Hepatocyte (in vitro differentiated cells): Measurements from ENCODE around the gene TMX1.

Experiments used
- EZH2 ChIP-seq: fragments of 200-600 bp; sonication (generic); IDR thresholded peaks from 2 replicates; pipeline ENCODE4 v1.6.1; 2016; ENCODE audit warnings: antibody characterized with exemption, mild to moderate bottlenecking, borderline replicate concordance
- EZH2phosphoT487 ChIP-seq: fragments of 200-600 bp; sonication (generic); IDR thresholded peaks from one replicate; pipeline ENCODE4 v1.6.1; 2018; ENCODE audit warnings: antibody characterized with exemption, mild to moderate bottlenecking, low read depth, moderate library complexity; ENCODE audit not compliant: unreplicated experiment, severe bottlenecking
- TF ChIP-seq, protein P1 (sequence below): fragments of 200-600 bp; sonication (generic); IDR thresholded peaks from 2 replicates; pipeline ENCODE4 v1.5.1; 2016; ENCODE audit warnings: antibody characterized with exemption, mild to moderate bottlenecking; ENCODE audit not compliant: poor library complexity

- TF ChIP-seq, protein P1, sequence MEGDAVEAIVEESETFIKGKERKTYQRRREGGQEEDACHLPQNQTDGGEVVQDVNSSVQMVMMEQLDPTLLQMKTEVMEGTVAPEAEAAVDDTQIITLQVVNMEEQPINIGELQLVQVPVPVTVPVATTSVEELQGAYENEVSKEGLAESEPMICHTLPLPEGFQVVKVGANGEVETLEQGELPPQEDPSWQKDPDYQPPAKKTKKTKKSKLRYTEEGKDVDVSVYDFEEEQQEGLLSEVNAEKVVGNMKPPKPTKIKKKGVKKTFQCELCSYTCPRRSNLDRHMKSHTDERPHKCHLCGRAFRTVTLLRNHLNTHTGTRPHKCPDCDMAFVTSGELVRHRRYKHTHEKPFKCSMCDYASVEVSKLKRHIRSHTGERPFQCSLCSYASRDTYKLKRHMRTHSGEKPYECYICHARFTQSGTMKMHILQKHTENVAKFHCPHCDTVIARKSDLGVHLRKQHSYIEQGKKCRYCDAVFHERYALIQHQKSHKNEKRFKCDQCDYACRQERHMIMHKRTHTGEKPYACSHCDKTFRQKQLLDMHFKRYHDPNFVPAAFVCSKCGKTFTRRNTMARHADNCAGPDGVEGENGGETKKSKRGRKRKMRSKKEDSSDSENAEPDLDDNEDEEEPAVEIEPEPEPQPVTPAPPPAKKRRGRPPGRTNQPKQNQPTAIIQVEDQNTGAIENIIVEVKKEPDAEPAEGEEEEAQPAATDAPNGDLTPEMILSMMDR: no peak
- no peak for TF ChIP-seq EZH2
- no peak for TF ChIP-seq EZH2phosphoT487
Observed at GRCh38 chr14:51205486-51205885, 34.6 kb upstream of the TMX1 start.
